Measurements from ENCODE around the gene PIAS1.
"Not testable (repeated sequence)": the region's sequence is repeated elsewhere in the genome, so short reads cannot be mapped to it uniquely, and the experiment has no call there.

The PIAS1 gene

DNA sequence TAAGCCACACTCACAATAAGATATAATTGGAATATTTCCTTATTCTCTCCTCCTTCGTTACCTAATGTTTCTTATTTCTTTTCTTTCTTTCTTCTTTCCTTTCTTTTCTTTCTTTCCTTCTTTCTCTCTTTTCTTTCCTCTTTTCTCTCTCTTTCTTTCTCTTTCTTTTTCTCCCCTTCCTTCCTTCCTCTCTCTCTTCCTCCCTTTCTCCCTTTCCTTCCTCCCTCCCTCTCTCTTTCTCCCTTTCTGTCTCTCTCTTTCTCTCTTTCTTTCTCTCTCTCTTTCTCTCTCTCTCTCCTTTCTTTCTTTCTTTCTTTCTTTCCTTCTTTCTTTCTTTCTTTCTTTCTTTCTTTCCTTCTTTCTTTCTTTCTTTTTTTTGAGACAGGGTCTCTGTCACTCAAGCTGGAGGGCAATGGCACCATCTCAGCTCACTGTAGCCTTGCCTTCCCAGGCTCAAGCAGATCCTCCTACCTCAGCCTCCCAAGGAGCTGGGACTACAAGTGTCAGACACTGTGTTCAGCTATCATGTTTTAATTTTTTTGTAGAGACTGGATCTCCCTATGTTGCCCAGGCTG lies 19.3 kb upstream of the PIAS1 start:
- no peak for DNase-seq

DNA sequence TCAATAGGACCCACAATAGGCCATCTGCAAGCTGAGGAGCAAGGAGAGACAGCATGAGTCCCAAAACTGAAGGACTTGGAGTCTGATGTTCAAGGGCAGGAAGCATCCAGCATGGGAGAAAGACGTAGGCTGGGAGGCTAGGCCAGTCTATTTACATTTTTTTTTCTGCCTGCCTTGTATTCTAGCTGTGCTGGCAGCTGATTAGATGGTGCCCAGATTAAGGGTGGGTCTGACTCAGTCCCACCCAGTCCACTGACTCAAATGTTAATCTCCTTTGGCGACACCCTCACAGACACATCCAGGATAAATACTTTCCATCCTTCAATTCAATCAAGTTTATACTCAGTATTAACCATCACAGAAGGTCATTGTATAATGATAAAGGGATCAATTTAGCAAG lies 15.9 kb upstream of the PIAS1 start:
- DNase-seq, result no peak

DNA sequence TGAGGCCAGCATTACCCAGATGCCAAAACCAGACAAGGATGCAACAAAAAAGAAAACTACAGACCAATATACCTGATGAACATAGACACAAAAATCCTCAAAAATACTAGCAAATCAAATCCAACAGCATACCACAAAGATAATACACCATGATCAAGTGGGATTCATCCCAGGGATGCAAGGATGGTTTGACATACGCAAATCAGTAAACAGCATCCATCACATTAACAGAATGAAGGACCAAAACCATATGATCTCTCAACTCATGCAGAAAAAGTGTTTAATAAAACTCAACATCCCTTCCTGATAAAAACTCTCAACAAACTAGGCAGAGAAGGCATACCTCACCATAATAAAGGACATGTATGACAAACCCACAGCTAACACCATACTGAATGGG lies 14.0 kb upstream of the PIAS1 start:
- DNase-seq, result no peak

DNA sequence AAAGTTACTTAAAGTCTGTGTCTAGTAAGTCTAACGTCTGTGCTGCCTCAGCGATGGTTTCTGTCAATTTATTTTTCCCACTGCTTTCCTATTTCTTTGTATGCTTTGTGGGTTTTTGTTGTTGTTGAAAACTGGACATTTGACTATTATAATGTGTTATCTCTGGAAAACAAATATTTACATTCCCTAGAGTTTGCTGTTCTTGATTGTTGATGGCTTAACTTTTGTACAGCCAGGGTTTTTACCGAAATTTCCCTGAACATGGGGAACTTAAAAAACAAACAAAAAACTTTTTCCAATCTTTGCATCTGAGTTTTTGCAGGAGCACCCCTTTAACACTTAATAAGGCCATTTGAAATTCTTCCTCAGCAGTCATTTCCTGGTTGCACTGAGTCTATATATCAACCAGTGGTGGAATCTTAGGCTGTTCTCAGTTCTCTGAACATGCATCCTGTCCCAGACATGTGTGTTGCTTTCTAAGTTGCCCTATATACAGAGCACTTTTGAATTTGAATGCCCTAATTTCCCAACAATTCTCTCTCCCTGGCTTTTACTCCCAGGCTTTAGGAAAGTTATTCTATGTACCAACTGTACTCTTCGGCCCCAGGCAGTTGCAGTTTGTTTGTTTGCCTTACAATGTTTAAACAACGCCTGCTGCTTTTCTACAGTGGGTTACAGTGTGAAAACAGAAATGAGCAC lies 11.8 kb upstream of the PIAS1 start:
- peak; percentile 37 for DNase-seq

DNA sequence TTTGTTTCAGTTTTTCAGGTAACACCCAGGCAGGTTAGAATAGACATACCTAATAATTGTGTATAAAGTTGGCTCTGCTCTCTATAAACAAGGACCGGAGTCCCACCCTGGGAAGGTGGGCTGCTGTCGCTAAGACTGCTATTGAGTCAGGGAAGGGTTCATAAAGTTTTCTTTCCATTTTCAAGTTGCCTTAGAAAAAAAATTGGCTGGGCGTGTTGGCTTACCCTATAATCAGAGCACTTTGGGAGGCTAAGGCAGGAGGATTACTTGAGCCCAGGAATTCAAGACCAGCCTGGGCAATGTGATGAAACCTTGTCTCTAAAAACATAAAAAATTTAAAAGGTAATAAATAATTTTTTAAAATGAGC lies 11.3 kb upstream of the PIAS1 start:
- no peak for DNase-seq

DNA sequence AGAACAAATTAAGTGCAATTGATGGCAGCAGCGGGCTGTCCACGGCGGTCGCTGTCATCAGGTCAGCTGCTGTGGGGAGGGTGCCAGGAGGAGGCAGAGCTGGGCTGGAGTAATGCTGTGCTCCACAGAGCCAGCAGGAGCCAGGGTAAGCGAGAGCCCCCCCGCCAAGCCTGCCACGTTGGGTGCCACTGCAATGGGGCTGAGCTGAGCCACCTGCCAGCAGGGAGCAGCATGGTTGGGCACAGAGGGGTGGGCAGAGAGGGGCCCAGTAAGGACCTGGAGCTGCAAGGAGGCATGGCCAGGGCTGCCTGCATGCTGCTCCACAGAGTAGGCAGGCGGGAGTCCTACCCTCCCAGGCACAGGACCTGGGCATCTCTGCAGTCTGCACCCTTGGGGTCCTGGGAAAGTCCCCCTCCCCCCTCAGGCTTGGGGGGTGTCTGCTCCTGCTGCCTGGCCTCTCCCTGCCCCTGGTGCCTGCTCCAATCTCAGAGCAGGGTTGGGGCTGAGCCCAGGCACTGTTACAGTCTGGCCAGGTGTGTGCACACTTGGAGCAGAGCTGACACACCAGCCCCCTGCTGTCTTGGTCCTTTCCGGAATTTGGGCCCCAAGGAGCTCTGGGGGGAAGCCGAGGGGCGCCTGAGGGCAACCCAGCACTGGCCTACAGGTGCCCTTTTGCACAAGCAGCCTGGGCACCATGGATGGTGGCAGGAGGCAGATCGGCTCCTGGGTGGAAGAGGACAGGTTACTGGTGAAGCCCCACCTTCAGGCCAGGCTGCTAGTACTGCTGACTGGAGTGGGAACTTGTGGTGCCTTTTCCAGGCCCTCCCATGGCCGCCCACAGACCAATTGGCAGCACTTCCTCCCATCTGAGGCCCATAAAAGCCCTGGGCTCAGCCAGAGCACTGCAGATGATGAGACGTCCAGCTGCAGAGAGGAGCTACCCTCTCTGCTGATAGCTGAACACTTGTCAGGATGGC lies 8.5 kb upstream of the PIAS1 start:
- no peak for DNase-seq

DNA sequence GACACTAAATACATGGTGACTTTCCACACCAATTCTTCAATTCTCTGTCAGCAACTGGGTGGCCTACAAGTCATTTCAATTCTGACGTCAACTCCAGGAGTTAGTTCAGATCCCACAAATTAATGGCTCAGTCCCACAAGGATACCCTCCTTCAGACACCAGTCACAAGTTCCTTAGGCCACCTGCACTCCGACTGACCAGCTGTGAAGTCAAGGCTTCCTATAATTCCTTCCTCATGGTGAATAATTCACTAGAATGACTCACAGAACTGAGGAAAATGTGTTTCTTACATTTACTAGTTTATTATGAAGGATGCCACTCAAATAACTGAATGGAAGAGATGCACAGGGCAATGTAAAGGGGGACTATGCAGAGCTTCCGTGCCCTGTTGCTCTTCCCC lies 6.3 kb upstream of the PIAS1 start:
- DNase-seq, result no peak

DNA sequence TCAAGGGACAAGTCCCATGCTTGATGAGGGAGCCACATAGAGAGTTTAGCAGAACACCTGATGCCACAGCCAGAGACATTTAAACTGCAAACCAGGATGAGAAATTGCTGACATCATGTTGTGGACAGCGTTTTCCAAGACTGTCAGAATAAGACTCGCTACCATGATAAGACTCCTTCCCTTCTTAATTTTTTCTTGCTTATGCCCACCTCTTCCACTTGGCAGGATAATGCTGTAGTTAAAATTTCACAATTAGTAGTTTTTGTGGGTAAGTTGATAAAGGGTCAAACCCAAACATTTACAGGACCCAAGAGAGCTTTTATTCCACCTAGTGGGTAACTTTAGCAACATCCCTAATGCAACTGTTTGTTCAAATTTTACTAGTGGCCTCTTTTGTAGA lies 3.0 kb upstream of the PIAS1 start:
- no peak for DNase-seq

DNA sequence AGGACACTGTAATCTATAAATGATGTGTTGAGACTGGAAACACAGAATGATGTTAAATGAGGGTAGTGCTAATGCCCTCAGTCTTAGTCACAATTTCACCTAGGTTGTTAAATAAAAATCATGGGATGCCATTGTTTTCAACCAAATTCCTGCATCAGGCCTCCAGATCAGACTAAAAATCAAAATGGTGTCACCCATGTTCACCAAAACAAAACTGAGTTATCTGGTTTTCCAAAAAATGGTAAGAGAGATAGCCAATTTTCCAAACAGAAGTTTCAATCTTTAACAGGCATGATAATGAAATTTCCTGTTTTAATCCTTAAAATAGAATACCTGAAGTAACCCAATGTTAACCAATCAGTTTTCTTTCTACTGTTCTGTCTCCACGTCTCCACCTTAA lies 2.2 kb upstream of the PIAS1 start:
- DNase-seq, result no peak

DNA sequence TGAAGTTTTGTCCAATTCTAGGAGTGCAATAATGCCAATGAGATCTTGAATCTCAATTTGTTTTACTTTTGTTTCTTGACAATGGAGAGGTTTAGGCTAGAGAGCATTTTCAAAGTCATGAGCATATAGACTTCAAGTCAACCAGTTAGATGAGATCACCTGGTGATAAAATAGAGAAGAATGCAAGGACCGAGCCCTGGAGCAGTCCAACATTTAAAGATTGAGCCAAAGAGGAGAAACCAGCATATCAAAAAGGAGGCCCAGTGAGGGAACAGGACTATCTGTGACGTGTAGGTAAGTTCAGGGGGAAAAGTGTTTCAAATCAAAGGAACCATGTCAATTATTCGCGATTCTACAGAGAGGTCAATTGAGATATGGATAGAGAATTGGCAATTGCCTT lies 1.7 kb upstream of the PIAS1 start:
- no peak for DNase-seq

DNA sequence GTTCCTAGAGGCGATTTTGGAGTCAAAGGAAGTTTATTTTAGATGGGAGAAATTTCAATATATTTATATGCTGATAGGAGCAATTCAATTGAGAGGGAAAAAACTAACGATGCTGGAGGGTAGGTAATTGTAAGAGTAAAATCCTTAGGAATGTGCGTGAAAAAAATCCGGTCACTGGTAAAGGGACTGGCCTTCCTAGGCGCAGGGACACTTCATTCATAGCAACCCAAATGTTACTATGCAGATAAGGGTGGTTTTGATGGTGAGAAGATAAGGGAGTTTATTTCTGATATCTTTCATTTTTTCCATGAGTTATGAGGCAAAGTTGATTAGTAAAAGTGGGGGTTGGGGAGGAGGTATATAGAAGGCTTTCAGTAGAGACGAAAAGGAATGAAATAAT lies 1.1 kb upstream of the PIAS1 start:
- no peak for DNase-seq

DNA sequence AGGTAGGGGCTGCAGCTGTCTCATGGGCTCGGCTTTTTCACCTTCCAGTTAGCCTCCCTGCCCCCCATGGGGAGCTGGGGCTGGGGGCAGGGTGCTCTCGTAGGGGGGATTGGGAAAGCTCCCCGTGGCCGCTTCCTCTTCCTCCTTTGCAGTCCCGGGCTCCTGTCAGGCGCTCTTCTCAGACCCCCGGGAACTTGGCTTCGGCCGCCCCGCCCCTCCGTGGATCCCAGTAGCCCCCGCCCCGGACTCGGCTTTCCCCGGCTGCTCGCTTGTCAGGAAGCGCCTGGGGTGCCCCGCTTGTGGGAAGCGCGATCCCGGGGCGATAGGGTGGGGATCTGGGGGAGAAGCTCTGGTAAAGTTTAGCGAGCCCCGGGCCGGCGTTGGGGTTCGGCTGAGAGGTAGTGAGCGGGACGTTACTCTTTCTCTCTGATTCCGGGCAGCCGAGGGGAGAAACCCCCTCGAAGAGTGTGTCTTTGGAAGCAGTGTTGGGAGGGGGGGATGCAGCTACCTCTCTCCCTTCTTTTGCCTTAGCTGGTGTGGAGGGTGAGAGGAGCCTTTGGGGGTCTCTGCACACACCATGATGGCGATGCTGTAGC lies 611 bp downstream of the PIAS1 start:
- DNase-seq, result peak; percentile 27

DNA sequence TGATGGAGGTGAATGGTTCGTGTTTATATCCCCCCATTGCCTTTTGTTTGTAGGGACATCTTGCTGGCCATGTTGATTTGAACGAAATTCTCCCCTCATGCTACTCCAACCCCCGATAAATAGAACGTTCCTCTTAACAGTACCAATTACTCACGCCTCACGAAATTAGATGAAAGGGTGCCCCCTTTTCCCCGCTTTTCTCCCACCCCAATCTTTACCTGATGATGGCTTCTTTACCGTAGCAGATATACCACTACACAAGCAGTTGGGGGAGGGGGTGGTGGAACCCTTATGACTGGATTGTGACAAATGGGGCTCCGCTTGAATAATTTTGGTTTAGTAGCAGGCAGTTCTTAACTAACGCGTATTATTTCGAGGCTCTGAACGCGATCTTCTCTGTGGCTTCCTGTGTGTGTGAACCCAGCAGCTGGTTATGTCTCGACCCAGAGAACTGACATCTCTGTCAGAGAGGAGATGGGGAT lies 1.1 kb downstream of the PIAS1 start:
- DNase-seq, result peak; percentile 22

DNA sequence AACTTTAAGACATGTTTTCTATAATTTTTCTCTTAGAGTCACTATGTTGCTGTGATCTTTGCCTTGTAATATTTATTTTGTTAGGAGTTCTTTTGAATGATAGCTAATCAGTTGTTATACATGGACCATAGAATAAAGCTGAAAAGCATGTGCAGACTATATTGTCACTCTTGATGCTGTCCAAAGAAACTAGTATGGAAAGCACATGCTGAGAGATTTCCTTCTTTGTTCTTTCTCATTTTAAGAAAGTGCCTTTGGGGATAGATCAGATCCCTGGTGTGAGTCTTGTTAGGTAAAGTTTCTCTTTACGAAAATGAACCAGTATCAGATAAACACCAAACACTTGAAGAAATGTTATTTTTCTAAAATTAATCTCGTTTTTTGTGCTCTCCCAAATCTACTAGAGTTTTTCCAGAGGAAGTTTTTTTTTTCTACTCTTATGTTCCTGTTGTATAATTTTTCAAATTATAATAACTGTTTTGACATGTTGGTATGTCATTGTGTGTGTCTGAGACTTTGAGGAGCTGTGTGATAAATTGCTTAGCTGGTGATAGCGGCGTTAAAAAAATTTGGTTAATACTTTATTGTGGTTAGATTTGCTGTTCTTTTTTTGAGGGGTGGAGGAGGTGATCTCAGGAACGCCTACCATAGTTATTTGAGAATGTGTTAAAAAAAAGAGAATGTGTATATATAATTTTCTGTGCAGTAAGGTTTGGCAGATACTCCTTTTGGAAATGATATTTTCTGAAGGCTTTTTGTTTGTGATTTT lies 2.2 kb downstream of the PIAS1 start:
- DNase-seq, result no peak

DNA sequence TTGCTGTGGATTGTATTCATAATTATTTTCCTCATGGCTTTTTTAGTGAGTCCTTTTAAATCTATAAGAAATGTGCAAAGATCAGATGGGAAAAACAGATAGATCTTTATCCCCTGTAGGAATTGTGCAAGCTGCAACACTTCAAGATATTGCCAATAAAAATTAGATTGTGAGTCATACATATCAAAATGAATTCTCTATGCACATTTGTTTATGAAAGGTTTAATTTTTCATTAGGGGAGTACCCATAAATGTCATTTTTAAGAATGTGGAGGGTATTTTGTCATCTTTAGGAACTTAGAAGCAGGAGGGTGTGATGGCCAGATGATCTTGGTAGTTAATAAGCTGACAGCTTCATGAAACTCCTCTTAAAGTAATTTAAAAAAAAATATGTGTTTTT lies 2.9 kb downstream of the PIAS1 start:
- DNase-seq, result no peak

DNA sequence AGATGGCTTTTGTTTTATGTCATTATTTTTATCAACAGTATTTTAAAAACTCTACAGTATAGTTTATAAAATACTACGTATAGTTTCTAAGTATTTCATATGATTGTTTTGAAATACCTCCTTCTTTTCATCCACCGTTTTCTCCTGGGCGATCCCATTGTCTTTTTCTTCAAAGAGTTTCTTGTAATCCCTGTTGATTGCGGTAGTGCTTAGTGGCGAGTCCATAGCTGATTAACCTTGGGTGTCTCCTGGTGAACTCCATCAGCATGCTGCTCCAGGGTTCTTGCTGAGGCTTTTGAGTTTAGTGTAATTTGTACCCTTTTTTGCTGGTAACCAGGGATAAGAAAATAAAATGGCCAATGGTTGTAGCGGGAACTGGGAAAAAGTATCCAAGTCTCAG lies 3.6 kb downstream of the PIAS1 start:
- DNase-seq, result no peak

DNA sequence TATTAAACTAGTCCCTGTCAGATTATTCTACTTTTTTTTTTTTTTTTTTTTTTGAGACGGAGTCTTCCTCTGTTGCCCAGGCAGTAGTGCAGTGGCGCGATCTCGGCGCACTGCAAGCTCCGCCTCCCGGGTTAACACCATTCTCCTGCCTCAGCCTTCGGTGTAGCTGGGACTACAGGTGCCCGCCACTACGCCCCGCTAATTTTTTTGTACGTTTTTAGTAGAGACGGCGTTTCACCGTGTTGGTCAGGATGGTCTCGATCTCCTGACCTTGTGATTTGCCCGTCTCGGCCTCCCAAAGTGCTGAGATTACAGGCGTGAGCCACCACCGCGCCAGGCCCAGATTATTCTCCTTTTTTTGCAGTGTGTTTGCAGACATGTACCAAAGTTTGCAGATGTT lies 4.9 kb downstream of the PIAS1 start:
- not testable (repeated sequence) for DNase-seq

DNA sequence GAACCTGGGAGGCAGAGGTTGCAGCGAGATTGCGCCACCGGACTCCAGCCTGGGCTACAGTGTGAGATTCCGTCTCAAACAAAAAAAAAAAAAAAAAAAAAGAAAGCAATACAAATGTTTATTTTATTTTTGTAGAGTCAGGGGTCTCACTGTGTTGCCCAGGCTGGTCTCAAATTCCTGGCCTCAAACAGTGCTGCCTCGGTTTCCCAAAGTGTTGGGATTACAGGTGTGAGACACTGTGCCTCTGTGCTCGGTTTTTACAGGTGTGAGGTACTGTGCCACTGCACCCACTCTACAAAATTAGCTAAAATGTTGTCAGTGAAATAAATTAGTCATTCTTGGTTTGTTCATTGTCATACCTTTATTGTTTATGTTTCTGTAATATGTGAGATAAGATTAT lies 5.5 kb downstream of the PIAS1 start:
- no peak for DNase-seq

DNA sequence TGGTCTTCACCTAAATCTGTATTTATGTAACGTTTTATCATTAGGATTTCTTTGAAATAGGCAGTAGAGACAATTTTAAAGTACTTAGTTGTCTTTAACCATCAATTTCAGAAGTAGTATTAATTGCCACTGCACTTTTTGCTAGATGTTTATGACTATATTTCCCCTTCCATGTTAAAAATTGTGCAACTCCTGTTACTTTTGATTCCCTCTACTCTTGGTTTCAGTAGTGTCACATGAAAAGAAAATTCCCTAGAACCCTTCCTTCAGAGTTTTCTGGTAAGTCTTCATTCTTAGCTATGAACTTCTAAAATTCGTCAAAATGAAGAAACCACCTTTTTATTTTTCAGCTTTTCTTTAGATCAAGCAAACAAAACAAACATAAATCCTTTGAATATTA lies 7.1 kb downstream of the PIAS1 start:
- no peak for DNase-seq

DNA sequence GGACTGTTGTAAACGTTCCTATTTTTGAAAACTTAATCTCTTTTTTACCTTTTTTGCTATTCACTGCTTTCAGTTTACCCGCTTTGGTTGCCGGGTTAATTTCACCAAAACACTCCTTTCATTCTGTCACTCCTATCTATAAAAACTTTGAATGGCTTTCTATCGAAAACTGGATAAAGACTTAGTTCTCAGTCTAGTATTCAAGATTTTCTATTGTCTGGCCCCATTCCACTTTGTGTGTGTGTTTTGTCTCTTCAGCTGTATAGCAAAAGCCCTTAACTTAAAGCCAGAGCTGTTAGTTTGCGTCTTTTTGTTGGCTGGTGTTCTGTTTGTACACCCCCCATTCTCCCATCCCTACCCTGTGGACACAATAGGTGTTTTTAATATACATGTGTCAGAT lies 7.5 kb downstream of the PIAS1 start:
- DNase-seq, result no peak

DNA sequence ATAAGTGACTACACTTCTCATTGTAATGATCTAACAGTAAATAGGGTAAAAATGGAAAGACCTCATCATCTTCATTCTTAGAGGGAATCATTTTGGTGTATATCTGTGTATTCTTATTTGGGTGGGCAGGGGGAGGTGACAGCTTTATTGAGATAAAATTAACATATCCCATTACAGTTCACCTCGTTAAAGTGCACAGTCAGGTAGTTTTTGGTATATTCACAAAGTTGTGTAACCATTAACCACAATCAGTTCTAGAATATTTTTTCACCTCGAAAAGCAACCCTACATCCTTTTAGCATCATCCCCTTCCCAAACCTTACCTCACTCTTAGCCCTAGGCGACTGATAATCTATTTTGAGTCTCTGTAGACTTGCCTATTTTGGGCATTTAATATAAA lies 8.1 kb downstream of the PIAS1 start:
- DNase-seq, result no peak

DNA sequence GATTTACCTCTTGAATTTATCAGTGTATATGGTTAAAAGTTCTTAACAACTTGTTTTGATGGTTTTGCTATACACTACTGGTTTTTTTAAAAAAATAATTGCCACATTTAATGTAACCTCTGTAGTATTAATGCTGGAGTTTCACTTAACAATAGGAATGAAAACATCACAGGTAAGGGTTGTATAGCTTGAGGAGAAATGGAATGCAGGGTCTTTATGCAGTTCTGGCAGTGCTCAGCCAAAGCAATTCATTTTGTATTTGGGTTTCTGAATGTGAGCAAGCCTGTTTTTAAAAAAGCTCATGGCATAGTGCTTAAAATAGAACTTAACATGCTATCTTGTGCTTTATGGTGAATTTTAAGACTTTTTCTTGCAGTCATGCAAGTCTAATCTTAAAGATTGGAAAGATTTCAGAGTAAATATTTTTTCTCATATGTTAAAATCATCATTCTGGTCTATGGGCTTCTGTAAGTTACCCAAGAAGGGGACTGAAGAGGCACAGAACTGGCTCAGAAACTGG lies 8.9 kb downstream of the PIAS1 start:
- no peak for DNase-seq

DNA sequence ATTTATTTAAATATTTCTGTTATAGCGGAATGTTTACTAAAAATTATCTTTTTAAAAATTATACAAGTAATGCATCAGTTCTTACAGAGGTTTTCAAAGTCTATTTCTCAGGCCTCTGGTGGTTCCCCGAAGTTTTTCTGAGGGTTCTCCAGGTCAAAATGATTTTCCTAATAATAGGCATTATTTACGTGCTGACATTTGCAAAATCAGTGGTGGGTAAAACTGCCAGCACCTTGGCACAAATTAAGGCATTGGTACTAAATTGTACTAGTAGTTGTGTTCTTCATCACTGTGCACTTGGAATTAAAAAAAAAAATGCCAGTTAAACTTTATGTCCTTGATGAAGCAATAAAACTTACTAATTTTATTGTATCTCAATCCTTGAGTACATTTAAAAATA lies 9.5 kb downstream of the PIAS1 start:
- DNase-seq, result no peak

Measured in NCI-H345 (cell line).